ENCODE measurements around the gene RAI14.

RAI14 gene

DNA sequence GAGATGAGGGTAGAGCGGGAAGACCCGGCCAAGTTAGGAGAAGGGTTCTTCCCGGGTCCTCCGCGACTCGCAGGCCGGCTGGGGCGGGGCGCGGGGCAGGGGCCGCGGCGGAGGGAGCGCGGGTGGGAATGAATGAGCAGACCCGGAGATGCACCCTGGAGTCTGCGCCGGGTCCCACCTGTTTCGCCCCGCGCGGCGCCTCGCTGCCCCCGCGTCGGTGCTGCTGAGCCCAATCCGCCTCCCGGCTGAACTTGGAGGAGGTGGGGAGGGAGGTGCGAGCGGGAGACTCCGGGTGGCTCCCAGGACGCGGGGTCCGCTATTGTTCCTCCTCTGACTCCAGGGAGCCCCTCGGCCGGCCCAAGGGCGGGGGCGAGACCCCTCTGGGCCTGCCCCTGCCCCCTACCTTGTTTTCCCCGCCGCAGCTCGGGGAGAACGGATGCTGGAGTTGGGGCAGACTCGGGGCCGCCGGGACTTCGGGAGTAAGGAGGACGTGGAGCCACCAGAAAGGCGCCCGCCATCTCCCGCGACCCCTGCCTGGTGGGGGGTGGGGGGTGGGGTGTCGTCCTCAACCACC, 659 bp downstream of the RAI14 start:
- DNase-seq (ENCODE audit: insufficient read length, low spot score): peak; percentile 21
- FAIRE-seq: no peak

DNA sequence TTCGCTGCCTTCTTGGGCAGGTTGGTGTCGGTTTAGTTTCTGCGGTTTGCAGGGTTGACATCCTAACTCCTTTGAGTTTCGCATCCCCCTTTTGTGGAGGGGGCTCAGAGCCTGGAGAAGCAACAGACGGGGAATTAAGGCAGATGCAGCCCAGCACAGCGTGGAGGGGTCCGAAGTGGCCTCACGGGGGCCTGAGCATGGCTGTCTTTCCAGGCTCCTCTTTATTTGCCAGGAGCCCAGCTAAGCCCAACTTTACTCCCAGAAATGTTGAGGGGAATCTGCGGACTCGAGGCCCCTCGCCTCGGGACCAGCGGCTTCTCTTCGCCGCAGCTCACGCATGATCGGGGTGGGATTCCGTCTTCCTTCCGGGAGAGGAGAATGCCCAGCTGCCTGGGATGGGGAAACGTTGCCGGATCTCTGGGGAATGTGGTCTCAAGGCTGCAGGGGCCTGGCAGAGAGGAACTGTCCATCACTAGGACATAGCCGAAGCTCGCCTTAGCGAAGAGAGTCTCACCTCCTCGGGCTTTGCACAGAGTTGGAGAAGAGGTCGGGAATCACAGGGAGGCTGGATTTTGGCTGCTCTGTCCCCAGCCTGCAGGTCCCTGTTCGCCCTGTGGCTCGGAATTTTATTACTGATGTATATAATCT, 1.3 kb downstream of the RAI14 start:
- TF ChIP-seq POLR2AphosphoS5 (IDR thresholded peaks at IDR 0.05; ENCODE audit: low read depth, low read length) (no peak), POLR2A (IDR thresholded peaks at IDR 0.05; ENCODE audit: low read depth, low read length) (no peak), PAX5 (IDR thresholded peaks at IDR 0.05; ENCODE audit: insufficient read depth, low read length, severe bottlenecking) (no peak), TAF1 (IDR thresholded peaks at IDR 0.05; ENCODE audit: low read depth, low read length) (no peak), SPI1 (IDR thresholded peaks at IDR 0.05; ENCODE audit: low read depth, low read length) (no peak)
- DNase-seq (ENCODE audit: insufficient read length, low spot score): peak; percentile 8
- no peak for FAIRE-seq

More for the DNA sequence above, 659 bp downstream of the RAI14 start:
- TF ChIP-seq TAF1 (IDR thresholded peaks at IDR 0.05; ENCODE audit: low read depth, low read length): no peak
- TF ChIP-seq POLR2A (IDR thresholded peaks at IDR 0.05; ENCODE audit: low read depth, low read length): no peak
- no peak for TF ChIP-seq POU2F2 (IDR thresholded peaks at IDR 0.05; ENCODE audit: low read depth, low read length)
- no peak for TF ChIP-seq POLR2AphosphoS5 (IDR thresholded peaks at IDR 0.05; ENCODE audit: low read depth, low read length)
- no peak for TF ChIP-seq SPI1 (IDR thresholded peaks at IDR 0.05; ENCODE audit: low read depth, low read length)
- TF ChIP-seq PAX5 (IDR thresholded peaks at IDR 0.05; ENCODE audit: insufficient read depth, low read length, severe bottlenecking): no peak

DNA sequence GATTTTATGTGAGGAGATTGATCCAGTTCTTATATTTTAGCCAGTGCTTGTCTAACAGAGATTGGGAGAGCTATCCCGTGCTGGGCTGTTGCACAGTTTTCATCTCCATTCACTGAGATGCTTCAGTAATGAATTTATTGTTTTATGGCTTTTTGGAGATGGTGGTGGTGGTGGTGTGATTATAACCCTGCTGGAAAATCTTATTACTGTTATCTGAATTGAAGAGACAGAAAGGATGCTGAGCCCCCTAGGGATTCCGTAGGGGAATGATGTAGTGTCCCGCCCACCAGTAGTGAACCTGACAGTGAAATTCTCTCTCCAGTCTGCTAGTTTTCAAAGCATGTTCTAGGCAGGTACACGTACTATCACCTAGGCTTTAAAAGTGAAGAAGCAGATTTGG, 1.9 kb downstream of the RAI14 start:
- FAIRE-seq (no peak), DNase-seq (ENCODE audit: insufficient read length, low spot score) (no peak)
- TF ChIP-seq POLR2AphosphoS5 (IDR thresholded peaks at IDR 0.05; ENCODE audit: low read depth, low read length): no peak
- TF ChIP-seq PAX5 (IDR thresholded peaks at IDR 0.05; ENCODE audit: insufficient read depth, low read length, severe bottlenecking): no peak

DNA sequence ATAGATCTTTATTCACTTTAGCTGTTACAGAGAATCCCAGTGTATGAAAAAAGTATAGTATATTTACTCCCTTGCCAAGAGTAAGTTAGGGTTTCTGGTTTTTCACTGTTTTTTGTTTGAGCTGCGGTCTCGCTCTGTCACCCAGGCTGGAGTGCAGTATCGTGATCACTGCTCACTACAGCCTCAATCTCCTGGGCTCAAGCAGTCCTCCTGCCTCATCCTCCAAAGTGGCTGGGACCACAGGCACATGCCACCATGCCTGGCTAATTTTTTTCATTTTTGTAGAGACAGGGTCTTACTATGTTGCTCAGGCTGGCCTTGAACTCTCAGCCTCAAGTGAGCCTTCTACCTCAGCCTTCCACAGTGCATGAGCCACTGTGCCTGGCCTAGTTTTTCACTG, 3.0 kb downstream of the RAI14 start:
- TF ChIP-seq TAF1 (IDR thresholded peaks at IDR 0.05; ENCODE audit: low read depth, low read length) (no peak), POLR2AphosphoS5 (IDR thresholded peaks at IDR 0.05; ENCODE audit: low read depth, low read length) (no peak), PAX5 (IDR thresholded peaks at IDR 0.05; ENCODE audit: insufficient read depth, low read length, severe bottlenecking) (no peak), POLR2A (IDR thresholded peaks at IDR 0.05; ENCODE audit: low read depth, low read length) (no peak), SPI1 (IDR thresholded peaks at IDR 0.05; ENCODE audit: low read depth, low read length) (no peak), POU2F2 (IDR thresholded peaks at IDR 0.05; ENCODE audit: low read depth, low read length) (no peak)
- FAIRE-seq (no peak), DNase-seq (ENCODE audit: insufficient read length, low spot score) (no peak)

GRCh38 chr5:34660444-34660843, 4.3 kb downstream of the RAI14 start:
- FAIRE-seq (no peak), DNase-seq (ENCODE audit: insufficient read length, low spot score) (no peak)
- TF ChIP-seq TAF1 (IDR thresholded peaks at IDR 0.05; ENCODE audit: low read depth, low read length) (no peak), POU2F2 (IDR thresholded peaks at IDR 0.05; ENCODE audit: low read depth, low read length) (no peak), SPI1 (IDR thresholded peaks at IDR 0.05; ENCODE audit: low read depth, low read length) (no peak), POLR2AphosphoS5 (IDR thresholded peaks at IDR 0.05; ENCODE audit: low read depth, low read length) (no peak), PAX5 (IDR thresholded peaks at IDR 0.05; ENCODE audit: insufficient read depth, low read length, severe bottlenecking) (no peak), POLR2A (IDR thresholded peaks at IDR 0.05; ENCODE audit: low read depth, low read length) (no peak)

- FAIRE-seq (no peak), DNase-seq (ENCODE audit: insufficient read length, low spot score) (no peak)
- no peak for TF ChIP-seq POLR2AphosphoS5 (IDR thresholded peaks at IDR 0.05; ENCODE audit: low read depth, low read length)
- no peak for TF ChIP-seq POLR2A (IDR thresholded peaks at IDR 0.05; ENCODE audit: low read depth, low read length)
- no peak for TF ChIP-seq PAX5 (IDR thresholded peaks at IDR 0.05; ENCODE audit: insufficient read depth, low read length, severe bottlenecking)
- no peak for TF ChIP-seq SPI1 (IDR thresholded peaks at IDR 0.05; ENCODE audit: low read depth, low read length)
- TF ChIP-seq TAF1 (IDR thresholded peaks at IDR 0.05; ENCODE audit: low read depth, low read length): no peak
- no peak for TF ChIP-seq POU2F2 (IDR thresholded peaks at IDR 0.05; ENCODE audit: low read depth, low read length)
Observed at GRCh38 chr5:34663771-34664496, 7.8 kb downstream of the RAI14 start.

GRCh38 chr5:34666392-34667080, 10.4 kb downstream of the RAI14 start:
- TF ChIP-seq POLR2A (IDR thresholded peaks at IDR 0.05; ENCODE audit: low read depth, low read length) (no peak), TAF1 (IDR thresholded peaks at IDR 0.05; ENCODE audit: low read depth, low read length) (no peak), SPI1 (IDR thresholded peaks at IDR 0.05; ENCODE audit: low read depth, low read length) (no peak), POLR2AphosphoS5 (IDR thresholded peaks at IDR 0.05; ENCODE audit: low read depth, low read length) (no peak), POU2F2 (IDR thresholded peaks at IDR 0.05; ENCODE audit: low read depth, low read length) (no peak), PAX5 (IDR thresholded peaks at IDR 0.05; ENCODE audit: insufficient read depth, low read length, severe bottlenecking) (no peak)
- DNase-seq (ENCODE audit: insufficient read length, low spot score): no peak
- no peak for FAIRE-seq

DNA sequence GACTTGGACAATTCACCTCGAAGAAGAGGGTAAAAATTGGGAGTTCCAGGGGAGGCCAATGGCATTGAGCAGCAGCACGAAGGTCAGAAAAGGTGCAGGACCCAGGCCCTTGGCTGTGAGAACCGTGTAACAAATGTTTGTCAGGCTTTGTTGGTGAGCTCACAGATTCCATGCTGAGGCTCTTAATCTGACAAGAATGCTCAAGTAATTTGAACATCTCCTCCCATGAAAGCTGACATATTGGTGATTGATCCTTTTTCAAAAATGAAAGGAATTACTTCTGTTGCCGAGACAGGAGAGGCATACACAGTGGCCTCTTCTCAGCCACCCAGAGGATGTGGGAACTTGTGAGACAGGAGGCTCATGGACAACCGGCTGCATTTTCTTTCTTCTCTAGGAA, 11.6 kb downstream of the RAI14 start:
- FAIRE-seq (no peak), DNase-seq (ENCODE audit: insufficient read length, low spot score) (no peak)
- TF ChIP-seq SPI1 (IDR thresholded peaks at IDR 0.05; ENCODE audit: low read depth, low read length) (no peak), POLR2AphosphoS5 (IDR thresholded peaks at IDR 0.05; ENCODE audit: low read depth, low read length) (no peak), PAX5 (IDR thresholded peaks at IDR 0.05; ENCODE audit: insufficient read depth, low read length, severe bottlenecking) (no peak), POLR2A (IDR thresholded peaks at IDR 0.05; ENCODE audit: low read depth, low read length) (no peak), POU2F2 (IDR thresholded peaks at IDR 0.05; ENCODE audit: low read depth, low read length) (no peak), TAF1 (IDR thresholded peaks at IDR 0.05; ENCODE audit: low read depth, low read length) (no peak)

- no peak for FAIRE-seq
- DNase-seq (ENCODE audit: insufficient read length, low spot score): no peak
Observed at GRCh38 chr5:34669931-34670516, 13.9 kb downstream of the RAI14 start.

More at GRCh38 chr5:34669931-34670516, 13.9 kb downstream of the RAI14 start:
- TF ChIP-seq POLR2AphosphoS5 (IDR thresholded peaks at IDR 0.05; ENCODE audit: low read depth, low read length) (no peak), POLR2A (IDR thresholded peaks at IDR 0.05; ENCODE audit: low read depth, low read length) (no peak), TAF1 (IDR thresholded peaks at IDR 0.05; ENCODE audit: low read depth, low read length) (no peak), POU2F2 (IDR thresholded peaks at IDR 0.05; ENCODE audit: low read depth, low read length) (no peak), SPI1 (IDR thresholded peaks at IDR 0.05; ENCODE audit: low read depth, low read length) (no peak), PAX5 (IDR thresholded peaks at IDR 0.05; ENCODE audit: insufficient read depth, low read length, severe bottlenecking) (no peak)

All from GM12891 (cell line).